Measurements from ENCODE around the gene OR1K1.
"Not testable (repeated sequence)": the region's sequence is repeated elsewhere in the genome, so short reads cannot be mapped to it uniquely, and the experiment has no call there.

The OR1K1 gene

DNA sequence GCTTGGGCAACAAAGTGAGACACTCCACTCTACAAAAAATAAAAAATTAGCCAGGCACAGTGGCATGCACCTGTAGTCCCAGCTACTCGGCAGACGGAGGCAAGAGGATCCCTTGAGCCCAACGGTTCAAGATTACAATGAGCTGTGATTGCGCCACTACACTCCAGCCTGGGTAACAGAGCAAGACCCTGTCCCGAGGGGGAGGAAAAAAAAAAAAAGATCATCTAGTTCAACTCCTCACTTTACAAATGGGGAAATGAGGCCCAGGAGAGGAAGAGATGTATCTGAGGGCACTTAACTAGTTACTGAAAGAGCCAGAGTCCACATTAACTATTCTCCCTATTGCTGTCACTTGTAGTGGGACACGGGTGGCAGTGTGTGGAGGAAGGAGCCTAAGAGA, 14.6 kb downstream of the OR1K1 start:
- no peak for DNase-seq

DNA sequence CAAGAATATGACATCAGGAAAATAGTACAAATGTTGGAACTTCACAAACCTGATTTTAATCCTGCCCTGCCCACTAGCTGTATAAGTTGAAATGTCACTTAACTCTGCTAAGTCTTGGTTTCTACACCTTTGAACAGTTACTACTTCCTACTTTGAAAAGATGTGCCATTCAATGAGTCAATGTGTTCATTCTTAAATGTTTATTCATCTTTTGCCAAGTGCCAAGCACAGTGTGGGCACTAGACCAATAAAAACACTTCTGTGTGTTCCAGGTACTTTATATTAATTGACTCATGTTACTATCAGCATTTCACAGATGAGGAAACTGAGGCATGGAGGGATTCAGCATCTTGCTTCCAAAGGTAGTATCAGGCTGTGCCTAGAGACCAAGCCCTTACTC, 15.6 kb downstream of the OR1K1 start:
- no peak for DNase-seq

DNA sequence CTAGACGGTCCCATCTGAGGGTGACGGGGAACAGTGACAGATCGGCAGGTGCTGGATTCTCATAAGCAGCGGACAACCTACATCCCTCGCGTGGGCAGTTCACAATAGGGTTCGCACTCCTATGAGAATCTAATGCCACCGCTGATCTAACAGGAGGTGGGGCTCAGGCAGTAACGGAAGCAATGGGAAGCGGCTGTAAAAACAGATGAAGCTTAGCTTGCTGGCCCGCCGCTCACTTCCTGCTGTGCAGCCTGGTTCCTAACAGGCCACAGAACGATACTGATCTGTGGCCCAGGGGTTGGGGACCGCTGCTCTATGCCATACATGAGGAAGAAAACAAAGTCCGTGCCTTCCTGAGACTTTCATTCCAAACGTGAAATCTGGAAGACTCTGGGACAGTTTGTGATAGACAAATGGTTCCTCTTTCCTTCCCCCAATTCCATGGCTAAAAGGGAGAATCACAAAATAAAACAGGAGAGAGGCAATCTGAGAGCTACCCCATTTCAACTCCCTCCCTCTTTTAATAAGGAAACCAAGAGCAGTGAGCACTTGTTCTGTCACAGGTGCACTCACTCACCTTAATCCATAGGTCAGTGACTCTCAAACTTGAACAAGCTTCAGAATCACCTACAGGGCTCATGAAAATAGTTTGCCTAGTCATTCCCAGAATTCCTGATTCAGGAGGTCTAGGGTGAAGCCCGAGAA, 16.4 kb downstream of the OR1K1 start:
- peak; percentile 35 to 40 for DNase-seq

DNA sequence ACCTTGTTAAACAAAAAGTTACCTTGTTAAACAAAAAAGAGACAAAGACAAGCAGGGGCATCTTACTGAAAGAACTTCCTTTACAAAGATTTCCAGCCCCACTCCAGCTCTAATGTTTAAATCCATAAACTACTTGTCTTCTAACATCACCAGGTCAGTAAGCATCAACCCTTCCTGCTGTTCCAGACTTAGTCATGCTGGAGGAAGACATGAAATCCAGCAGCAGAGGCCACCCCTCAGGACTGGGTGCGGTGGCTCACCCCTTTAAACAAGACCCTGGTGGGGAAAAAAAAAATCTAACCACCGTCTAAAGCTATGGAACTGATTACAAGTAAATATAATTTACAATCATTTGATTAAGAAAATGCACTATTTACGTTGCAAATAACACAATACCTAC, 19.4 kb downstream of the OR1K1 start:
- no peak for DNase-seq

DNA sequence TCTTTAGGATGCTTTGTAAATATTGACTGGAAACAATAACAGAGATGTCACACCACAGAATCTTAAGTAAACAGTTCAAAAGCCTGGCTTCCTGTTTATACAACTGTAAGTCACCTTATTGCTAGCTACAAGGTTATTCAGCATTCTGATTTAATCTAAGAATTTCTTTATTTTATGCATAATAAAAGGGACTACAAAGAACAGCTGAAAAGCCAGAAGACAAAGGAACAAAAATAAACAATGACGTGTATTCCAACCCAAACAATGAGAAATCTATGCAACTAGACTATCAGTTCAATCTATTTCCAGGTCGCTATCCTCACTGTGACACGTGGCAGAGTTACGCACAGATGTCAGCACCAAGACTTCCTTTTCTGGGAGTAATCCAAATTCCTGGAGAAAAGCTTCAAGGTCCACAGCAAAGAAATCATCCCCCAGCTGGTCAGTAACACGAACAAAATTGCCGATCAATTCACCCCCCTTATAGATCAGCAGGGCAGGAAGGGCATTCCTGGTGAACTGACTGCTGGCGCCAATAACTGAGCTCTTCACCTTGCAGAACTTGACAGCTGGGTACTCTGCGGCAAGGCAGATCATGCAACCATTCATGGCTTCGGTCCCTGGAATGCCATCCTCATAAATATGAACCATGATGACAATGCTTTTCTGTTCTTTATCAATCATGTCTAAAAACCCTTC, 20.0 kb downstream of the OR1K1 start:
- DNase-seq = no peak

DNA sequence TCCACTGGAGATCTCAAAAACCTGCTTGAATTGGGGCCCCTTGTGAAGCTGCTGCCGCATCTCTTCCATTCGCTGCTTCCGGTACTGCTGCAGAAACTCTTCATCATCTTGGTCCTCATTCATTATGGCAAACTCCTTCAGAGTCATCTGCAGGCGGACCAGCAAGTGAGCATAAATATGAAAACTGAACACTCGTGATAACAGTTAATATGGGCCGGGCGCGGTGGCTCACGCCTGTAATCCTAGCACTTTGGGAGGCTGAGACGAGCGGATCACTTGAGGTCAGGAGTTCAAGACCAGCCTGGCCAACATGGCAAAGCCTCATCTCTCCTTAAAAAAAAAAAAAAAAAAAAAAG, 20.5 kb downstream of the OR1K1 start:
- no peak for DNase-seq

DNA sequence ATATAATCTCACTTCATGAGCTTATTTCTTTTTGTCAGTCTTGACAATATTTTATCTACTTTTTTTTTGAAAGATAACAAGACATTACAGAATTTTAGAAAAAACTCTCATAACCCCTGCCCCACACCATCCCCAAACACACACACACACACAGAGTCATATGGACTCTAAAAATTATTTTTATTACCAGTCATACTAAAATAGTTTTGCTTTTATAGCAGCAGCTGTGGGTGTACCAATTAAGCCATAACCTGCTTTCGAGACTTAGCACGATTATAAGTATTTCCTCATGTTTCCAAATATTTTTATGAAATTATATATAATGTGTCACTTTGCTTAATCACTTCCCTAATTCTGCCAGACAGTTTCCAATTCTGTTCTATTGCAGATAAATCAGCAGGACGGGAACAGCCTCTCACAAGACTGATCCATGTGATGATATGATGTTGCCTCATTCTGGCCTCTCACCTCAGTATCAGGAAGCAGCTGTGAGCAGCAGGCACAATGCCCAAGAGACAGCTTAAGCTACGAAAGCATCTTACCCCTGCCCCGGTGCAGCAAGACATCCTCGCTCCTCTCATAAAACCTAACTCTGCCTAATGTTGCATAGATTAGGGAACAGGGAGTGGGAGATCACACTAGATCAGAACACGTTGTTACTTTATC, 21.5 kb downstream of the OR1K1 start:
- DNase-seq = no peak

DNA sequence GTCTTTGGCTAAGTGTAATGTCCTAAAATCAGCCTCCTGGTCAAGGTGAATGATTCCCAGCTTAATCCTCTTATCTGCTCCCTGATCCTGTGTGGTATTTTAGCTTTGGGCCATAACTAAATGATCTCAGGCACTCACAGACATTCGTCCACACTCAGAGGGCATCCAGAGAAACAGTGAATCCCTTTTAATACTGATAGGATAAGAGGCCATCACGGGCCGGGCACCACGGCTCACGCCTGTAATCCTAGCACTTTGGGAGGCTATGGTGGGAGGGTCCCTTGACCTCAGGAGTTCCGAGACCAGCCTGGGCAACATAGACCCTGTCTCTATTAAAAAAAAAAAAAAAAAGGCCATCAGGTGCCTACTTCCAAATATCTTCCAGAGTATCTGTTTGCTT, 22.1 kb downstream of the OR1K1 start:
- no peak for DNase-seq

DNA sequence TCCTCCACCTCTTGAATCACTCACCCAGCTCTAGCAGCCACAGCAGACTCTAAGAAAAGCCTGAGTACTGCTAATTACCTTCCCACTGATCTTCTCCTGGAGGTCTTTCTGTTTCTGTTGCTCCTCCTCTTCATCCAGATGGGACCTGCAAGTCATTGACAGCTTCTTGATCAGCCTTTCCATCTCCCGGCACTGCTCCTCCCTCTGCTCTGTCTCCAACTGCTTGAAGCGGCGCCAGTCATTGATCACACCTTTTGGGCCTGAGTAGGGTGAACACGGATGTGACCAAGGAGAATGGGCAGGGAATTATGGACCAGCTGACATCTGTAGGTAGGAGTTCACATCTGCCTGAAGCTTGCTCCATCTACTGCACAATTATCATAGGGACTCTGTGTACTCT, 23.0 kb downstream of the OR1K1 start:
- no peak for DNase-seq

DNA sequence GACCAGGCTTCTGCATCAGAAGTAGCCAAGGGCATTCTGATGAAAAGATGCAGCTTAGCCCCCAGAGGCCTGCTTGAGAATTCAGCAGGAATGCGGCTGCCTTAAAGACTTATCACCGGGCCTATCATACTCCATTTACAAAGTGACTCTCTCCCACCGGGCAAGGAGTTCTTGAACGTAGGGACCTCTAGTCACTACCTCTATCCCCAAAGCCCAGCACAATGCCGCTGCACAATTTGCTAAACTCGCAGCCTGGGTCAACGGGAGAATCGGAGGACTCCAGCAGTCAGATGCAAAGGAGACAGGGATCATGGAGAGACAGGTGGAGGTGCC, 27.8 kb downstream of the OR1K1 start:
- DNase-seq = no peak

DNA sequence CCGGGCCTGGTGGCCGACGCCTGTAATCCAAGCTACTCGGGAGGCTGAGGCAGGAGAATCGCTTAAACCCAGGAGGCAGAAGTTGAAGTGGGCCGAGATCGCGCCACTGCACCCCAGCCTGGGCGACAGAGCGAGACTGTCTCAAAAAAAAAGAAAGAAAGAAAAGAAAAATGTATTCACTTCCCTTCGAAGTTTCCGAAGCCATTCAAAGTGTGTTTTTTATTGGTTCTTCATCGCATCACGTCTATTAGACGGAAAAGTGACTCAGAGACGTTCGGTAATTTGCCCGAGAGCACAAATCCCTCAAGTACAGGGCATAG, 29.0 kb downstream of the OR1K1 start:
- DNase-seq = not testable (repeated sequence)

DNA sequence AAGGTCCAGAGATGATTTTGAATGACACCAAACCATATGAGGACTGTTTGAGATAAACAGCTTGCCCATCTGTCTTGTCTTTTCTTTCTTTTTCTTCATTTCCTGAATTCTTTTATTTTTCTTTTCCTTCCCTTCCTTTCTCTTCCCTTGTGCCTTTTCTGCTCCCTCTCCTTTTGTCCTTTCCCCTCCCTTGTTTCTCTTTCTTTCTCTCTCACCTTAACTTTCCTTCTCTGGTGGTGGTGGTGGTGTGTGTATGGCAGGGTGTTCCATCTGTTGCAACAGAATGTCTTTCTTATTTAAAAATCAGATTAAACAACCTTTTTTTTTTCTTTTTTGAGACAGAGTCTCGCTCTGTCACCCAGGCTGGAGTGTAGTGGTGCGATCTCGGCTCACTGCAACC, 32.3 kb downstream of the OR1K1 start:
- DNase-seq = no peak

DNA sequence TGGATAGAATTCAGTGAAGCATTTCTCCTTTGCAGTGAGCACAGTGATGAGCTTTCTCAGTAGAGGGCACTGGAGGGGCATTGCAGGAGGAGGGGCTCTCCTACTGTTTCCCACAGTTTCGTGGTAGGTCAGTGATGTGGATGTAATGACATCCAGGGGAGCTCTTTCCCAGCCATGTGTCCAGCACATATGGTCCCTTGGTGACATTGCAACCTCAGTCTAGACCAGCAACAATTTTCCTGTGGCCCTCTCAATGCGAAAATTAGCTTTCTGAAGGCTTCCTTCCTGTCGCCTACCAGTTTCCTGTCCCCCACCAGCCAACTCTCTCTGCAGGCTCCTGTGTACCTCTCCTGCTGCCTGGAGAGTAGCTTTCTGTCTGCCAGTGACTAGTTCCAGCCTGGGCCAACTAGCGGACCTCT, 35.4 kb downstream of the OR1K1 start:
- peak in 1 of 2 donors; percentile 4 for DNase-seq

DNA sequence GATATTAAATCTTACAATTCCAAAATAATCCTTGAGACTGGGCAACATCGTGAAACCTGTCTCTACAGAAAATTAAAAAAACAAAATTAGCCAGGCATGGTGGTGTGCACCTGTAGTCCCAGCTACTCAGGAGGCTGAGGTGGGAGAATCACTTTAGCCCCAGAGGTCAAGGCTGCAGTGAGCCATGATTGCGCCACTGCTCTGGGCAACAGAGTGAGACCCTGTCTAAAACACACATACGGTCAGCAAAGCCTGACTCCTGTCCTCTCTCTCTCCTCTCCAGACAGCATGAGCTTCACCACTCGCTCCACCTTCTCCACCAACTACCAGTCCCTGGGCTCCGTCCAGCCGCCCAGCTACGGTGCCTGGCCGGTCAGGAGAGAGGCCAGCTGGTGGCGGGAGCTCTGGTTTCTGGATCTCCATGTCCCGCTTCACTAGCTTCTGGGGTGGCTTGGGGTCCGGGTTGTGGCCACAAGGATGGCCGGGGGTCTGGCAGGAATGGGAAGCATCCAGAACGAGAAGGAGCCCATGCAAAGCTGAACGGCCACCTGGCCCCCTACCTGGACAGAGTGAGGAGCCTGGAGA, 37.4 kb downstream of the OR1K1 start:
- DNase-seq = no peak

DNA sequence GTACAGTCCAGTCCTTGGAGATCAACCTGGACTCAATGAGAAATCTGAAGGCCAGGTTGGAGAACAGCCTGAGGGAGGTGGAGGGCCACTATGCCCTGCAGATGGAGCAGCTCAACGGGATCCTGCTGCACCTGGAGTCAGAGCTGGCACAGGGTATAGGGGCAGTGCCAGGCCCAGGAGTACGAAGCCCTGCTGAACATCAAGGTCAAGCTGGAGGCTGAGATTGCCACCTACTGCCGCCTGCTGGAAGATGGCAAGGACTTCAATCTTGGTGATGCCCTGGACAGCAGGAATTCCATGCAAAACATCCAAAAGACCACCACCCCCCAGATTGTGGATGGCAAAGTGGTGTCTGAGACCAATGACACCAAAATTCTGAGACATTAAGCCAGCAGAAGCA, 38.5 kb downstream of the OR1K1 start:
- DNase-seq = not testable (repeated sequence)

DNA sequence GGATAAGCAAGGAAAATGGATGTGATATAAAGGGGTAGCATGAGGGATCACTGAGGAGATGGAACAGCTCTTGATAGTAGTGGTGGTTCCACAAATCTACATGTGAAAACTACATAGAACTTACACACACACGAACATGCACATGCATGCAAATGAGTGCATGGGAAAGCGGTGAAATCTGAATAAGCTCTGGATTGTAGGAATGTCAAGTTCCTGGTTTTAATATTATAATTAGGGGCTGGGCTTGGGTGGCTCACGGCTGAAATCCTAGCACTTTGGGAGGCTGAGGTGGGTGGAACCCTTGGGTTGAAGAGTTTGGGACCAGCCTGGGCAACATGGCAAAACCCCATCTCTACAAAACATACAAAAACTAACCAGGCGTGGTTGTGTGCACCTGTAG, 41.6 kb downstream of the OR1K1 start:
- DNase-seq = no peak

DNA sequence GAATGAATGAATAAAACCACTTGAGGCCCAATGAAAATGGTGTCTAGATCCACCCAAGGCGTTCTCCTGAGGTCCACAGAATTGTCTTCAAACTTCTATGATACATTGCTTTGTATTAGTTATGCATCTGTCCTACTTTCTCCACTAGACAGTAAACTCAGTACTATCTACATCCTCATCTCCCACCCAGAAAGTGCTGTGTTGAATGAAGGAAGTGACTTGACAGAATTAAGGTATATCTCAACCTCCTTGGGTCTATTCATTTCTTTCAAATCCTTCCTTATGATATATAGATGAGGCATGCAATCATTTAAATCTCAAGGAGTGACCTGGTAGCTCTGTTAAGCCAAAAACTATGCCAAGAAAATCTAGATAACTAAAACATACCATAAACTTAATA, 44.2 kb downstream of the OR1K1 start:
- no peak for DNase-seq

DNA sequence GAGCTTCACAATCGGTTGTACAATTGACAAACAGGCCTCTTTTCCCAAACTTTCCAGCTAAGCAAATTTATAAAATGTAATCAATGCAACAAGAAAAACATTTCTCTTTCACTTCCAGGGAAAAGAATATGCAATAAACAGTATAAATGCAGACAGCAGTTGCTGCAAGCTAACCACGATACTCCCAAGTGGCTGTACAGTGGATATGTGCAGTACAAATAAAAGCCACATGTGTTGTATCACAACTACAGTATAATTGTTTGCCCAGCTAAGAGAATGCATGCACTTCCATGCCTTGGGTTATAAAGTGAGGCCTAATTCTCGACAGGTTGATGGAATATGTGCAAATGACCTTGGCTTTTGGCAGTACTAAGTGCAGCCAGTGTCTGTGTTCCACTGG, 45.2 kb downstream of the OR1K1 start:
- no peak for DNase-seq

DNA sequence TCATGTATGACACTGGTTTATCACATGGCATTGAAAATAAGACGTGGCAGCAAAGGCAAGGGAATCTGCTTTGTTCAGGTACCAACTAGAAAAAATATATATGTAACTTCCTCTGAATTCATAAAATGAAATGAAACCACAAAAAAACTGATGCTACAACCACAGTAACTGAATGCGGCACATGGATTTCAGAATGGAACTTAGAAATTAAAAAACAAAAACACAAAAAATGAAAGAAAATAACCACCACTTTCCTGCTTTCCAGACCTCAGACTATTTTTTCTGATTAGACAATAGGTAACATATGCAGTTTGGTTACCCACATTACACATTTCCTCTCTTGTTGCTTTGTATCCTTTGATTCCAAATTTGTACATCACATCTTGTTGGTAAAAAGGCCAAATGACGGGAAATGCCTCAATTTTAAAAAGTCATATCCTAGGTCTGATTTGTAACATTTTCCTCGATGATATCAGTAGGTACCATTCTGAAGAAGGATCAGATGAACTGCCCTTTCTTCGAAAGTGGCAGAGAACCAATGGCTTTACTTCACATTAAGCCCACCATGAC, 46.5 kb downstream of the OR1K1 start:
- DNase-seq = no peak

DNA sequence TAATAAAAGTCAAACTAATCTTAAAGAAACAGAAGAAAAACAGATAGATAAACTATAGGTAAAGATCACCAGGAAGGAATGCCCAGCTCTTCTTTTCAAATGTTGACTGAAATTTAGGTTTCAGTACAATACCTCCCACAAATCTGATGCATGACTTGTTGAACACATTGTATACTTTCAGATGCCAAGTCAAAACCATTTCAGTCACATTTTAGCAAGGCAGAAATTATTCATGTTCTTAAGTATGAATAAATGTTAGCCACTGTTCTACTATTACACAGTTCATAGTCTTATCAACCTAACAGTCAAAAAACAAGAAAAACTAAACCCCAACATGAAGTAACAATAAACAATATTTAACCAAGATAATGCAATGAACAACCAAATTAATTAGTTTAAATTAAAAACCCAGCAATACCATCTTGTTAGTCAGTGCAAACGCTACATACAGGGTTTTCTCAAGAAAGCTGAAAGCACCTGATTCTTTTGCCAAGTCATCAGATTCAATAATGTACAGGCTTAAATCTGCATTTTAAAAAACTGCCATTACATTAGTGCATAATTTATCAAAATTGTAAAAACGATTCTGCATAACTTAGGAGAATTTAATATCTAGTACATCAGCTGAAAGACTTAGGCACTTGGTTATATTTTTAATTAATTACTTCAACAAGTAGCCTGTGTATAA, 48.5 kb downstream of the OR1K1 start:
- no peak for DNase-seq
